Upper lobe of left lung (tissue), 4 donors: ENCODE results near the gene KHK.

ENCODE experiments used
- EP300 ChIP-seq, 4 donors: sonication (generic); formaldehyde crosslinking; IDR thresholded peaks; one replicate each; pipeline ENCODE4 v1.5.1; 2017; ENCODE audit warnings: antibody characterized with exemption in 4 of 4, control low read depth in 2 of 4
- POLR2A ChIP-seq, 4 donors: fragments of 450-650 bp; IDR thresholded peaks; one replicate each; pipeline ENCODE4 v1.5.1; 2016 to 2017; ENCODE audit warnings: antibody characterized with exemption in 4 of 4, mild to moderate bottlenecking in 2 of 4
- POLR2AphosphoS5 ChIP-seq, 2 donors: sonication (generic); formaldehyde crosslinking; IDR thresholded peaks; one replicate each; pipeline ENCODE4 v1.5.1; 2017; ENCODE audit warnings: antibody characterized with exemption in 2 of 2
- TF ChIP-seq, protein P1 (sequence below), 6 experiments: fragments of 450-650 bp in 4 of 6; fragments of 200-600 bp in 2 of 6; sonication (generic) in 2 of 6; IDR thresholded peaks; one replicate each; pipeline ENCODE4 v1.5.1; 2016 to 2019; ENCODE audit warnings: antibody characterized with exemption in 6 of 6

DNA sequence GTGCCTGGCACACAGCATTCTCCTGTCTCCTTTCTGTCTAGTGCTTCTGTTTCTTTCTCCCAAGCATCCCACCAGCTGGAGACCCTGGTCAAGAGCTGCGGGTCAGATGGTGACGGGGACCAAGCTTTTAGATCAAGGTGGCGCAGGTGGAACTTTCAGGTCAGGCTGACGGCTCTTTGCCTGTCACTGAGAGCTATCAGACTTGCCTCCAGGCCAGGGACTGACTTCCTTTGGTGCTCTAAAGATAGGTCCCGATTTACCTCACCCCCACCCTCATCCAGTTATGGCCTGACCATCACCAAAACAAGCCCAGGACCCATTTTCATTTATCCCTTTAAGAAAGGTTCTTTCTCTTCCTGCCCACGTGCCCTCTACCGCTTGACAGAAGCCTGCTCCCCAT is 9.3 kb upstream of the KHK start:
- no peak for TF ChIP-seq POLR2A (IDR thresholded peaks at IDR 0.05)
- TF ChIP-seq, protein P1, sequence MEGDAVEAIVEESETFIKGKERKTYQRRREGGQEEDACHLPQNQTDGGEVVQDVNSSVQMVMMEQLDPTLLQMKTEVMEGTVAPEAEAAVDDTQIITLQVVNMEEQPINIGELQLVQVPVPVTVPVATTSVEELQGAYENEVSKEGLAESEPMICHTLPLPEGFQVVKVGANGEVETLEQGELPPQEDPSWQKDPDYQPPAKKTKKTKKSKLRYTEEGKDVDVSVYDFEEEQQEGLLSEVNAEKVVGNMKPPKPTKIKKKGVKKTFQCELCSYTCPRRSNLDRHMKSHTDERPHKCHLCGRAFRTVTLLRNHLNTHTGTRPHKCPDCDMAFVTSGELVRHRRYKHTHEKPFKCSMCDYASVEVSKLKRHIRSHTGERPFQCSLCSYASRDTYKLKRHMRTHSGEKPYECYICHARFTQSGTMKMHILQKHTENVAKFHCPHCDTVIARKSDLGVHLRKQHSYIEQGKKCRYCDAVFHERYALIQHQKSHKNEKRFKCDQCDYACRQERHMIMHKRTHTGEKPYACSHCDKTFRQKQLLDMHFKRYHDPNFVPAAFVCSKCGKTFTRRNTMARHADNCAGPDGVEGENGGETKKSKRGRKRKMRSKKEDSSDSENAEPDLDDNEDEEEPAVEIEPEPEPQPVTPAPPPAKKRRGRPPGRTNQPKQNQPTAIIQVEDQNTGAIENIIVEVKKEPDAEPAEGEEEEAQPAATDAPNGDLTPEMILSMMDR (IDR thresholded peaks at IDR 0.05): no peak
- TF ChIP-seq POLR2AphosphoS5 (IDR thresholded peaks at IDR 0.05): no peak
- no peak for TF ChIP-seq EP300 (IDR thresholded peaks at IDR 0.05)
